22Rv1 (cell line): Measurements from ENCODE around the gene CCDC110.

Experiments used
- H3K27ac ChIP-seq: fragments of 450-650 bp; 2 replicates; pipeline ENCODE4 v1.5.1; 2017
- ZFX ChIP-seq: fragments of 450-650 bp; IDR thresholded peaks from 2 replicates; pipeline ENCODE4 v1.6.1; 2017; ENCODE audit warnings: antibody characterized with exemption, borderline replicate concordance
- TF ChIP-seq, protein P1 (sequence below): fragments of 450-650 bp; IDR thresholded peaks from 2 replicates; pipeline ENCODE4 v1.5.1; 2017; ENCODE audit warnings: mild to moderate bottlenecking

Gene CCDC110

GRCh38 chr4:185435466-185435865, 36.1 kb downstream of the CCDC110 start:
- H3K27ac ChIP-seq, result no peak overlapping the region
- no peak for TF ChIP-seq ZFX
- TF ChIP-seq, protein P1, sequence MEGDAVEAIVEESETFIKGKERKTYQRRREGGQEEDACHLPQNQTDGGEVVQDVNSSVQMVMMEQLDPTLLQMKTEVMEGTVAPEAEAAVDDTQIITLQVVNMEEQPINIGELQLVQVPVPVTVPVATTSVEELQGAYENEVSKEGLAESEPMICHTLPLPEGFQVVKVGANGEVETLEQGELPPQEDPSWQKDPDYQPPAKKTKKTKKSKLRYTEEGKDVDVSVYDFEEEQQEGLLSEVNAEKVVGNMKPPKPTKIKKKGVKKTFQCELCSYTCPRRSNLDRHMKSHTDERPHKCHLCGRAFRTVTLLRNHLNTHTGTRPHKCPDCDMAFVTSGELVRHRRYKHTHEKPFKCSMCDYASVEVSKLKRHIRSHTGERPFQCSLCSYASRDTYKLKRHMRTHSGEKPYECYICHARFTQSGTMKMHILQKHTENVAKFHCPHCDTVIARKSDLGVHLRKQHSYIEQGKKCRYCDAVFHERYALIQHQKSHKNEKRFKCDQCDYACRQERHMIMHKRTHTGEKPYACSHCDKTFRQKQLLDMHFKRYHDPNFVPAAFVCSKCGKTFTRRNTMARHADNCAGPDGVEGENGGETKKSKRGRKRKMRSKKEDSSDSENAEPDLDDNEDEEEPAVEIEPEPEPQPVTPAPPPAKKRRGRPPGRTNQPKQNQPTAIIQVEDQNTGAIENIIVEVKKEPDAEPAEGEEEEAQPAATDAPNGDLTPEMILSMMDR, result no peak

- no peak for TF ChIP-seq ZFX
- TF ChIP-seq, protein P1, result no peak
- no peak overlapping the region for H3K27ac ChIP-seq
Observed at GRCh38 chr4:185429660-185430059, 41.9 kb downstream of the CCDC110 start.

DNA sequence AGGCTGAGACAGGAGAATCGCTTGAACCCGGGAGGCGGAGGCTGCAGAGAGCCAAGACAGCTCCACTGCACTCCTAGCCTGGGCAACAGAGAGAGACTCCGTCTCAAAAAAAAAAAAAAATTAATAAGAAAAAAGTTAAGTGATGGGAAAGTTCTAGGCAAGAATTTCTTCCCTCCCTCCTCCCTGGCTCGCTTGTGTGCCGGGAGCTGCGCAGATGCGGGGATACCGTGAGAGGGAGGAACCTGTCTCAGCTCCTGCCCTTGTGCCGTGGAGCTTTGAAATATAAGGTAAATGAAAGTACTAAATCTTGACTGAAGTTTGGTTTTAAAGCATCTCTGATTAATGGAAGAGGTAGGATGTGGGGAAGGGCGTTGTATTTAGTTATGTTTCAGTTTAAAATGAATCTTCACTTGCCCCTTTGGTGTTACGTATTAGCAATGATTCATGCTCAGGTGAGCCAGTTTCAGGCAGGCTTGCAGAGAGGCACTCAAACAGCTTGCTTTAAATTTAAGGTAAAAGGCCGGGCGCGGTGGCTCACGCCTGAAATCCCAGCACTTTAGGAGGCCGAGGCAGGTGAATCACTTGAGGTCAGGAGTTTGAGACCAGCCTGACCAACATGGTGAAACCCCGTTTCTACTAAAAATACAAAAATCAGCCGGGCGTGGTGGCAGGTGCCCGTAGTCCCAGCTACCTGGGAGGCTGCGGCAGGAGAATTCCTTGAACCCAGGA, 44.4 kb downstream of the CCDC110 start:
- no peak overlapping the region for H3K27ac ChIP-seq
- no peak for TF ChIP-seq ZFX
- TF ChIP-seq, protein P1, result no peak

DNA sequence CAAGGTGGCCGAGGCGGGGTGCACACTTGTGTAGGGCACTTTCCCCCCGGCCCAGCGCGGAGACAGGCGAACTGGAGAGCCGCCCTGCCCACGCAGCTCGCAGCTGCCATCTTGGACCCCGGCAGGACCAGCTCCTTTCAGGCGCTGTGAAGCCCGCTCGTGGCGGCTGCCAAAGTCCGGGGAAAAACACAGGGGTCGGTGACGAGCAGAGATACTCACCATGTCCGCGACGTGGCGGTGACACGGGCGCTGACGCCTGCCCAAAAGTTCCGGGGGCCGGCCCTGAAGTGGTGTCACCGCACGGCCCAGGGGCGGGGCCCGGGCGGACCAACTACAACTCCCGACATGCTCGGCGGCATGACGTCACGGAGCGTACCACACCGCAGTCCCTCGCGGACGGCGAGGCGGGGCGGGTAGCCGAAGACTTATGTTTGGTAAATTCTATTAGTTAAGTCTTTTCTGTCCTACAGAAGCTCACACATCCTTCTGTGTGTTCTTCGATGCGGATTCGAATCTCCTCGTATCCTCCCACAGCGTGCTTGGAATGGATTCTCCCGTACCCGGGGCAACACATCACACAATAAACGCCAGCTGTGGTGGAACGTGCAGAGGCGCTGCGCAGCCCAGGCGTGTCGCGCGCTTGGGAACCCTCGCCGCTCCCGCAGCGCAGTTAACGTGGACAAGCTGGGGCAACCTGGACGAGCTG, 45.7 kb downstream of the CCDC110 start, which contains the start of gene UFSP2:
TSS of gene UFSP2 (minus strand) at position 318 of the 706 bp plus-strand sequence. CDS start at position 222, 96 bp downstream.
- TF ChIP-seq, protein P1, result no peak
- TF ChIP-seq ZFX, result no peak
- H3K27ac ChIP-seq, result peak within 1 kb of the TSS; percentile 80

DNA sequence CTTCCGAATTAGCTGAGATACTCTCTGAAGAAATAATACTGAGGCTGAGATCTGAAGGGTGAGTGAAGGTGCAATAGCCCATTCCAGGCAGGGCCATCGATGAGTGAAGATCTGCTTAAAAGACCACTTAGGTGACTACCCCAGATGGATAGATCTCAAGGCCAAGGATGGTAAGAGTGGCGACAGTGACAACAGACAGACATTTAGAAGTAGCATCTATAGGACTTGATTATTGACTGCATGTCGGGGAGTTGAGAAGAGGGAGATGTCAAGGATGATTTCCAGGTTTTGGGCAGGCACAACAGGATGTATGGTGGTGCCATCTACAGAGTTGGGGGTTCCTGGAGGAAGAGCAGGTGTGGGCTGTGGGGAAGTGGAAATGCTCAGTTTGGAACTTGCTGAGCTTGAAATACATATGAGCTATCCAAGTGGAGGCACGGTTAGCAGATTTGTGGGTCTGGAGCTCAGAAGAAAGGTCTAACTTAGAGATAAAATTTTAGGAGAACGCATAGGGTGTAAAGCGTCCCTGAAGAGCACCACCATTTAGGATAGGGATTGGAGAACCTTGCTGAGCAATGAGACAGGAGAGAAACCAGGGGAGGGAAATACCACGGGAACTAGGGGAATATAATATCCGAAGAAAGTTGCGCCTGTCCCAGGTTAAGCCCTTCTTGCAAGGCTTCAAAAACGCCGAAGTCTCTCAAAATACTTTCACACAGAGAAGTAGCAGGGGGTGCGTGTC, 46.5 kb downstream of the CCDC110 start:
- no peak for TF ChIP-seq ZFX
- TF ChIP-seq, protein P1, result no peak

GRCh38 chr4:185421366-185422124, 50.0 kb downstream of the CCDC110 start:
- H3K27ac ChIP-seq, result no peak overlapping the region
- no peak for TF ChIP-seq ZFX
- TF ChIP-seq, protein P1, result no peak

More for the DNA sequence above, 46.5 kb downstream of the CCDC110 start:
- peak overlapping the region; percentile 80 for H3K27ac ChIP-seq
